Skeletal muscle satellite cell (primary cell): ENCODE measurements around the gene SART3.

Experiments
- H3K27me3 ChIP-seq: 2 replicates; pipeline ENCODE4 v1.7.0; 2013; ENCODE audit warnings: low read length; ENCODE audit not compliant: control insufficient read depth, insufficient read depth
- H3K36me3 ChIP-seq: 2 replicates; pipeline ENCODE4 v1.7.0; 2013; ENCODE audit warnings: mild to moderate bottlenecking, control low read depth, low read length; ENCODE audit not compliant: insufficient read depth
- H3K4me1 ChIP-seq: 2 replicates; pipeline ENCODE4 v1.7.0; 2013; ENCODE audit warnings: low read length; ENCODE audit not compliant: control insufficient read depth, insufficient read depth
- H3K4me2 ChIP-seq: 2 replicates; pipeline ENCODE4 v1.7.0; 2013; ENCODE audit warnings: mild to moderate bottlenecking, low read length
- H3K4me3 ChIP-seq: 2 replicates; pipeline ENCODE4 v1.7.0; 2013; ENCODE audit warnings: low read length
- H3K9ac ChIP-seq: 2 replicates; pipeline ENCODE4 v1.7.0; 2013; ENCODE audit warnings: mild to moderate bottlenecking, low read depth, low read length, moderate library complexity
- H3K9me3 ChIP-seq: replicated peaks from 2 replicates; pipeline ENCODE4 v1.7.0; 2013; ENCODE audit warnings: mild to moderate bottlenecking, control low read depth, low read length

Gene SART3

GRCh38 chr12:108602976-108603704, 42.2 kb upstream of the SART3 start:
- Histone ChIP-seq H3K4me3 (no peak overlapping the region), H3K4me1 (peaks cover 3% of the 10 kb centered on the region), H3K27me3 (peaks cover 12% of the 10 kb centered on the region), H3K4me2 (no peak overlapping the region), H3K9me3 (no peaks in the 10 kb centered on the region), H3K36me3 (no peaks in the 10 kb centered on the region), H3K9ac (no peak overlapping the region)

DNA sequence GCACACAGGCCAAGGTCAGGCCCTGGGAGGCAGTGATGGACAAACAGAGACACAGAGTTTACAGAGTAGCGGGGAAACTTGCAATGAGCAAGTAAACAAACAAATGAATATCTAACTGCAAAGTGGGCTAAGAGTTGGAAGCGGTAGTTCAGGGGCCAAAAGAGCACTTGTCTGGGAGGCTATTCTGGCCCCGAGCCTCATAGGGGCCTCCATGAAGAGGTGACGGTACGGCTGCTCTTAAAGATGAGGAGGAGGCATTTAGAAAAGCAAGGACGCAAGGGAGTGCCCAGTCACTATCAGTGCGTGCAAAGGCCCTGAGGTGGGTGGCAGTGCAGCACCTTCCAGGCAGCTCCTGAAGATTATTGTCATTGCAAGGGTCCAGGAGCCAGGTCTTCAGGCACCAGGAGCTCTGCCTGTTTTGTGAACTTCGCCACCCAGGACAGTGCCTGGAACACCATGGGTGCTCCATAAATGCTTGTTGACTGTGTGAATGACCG, 41.3 kb upstream of the SART3 start:
- H3K9ac ChIP-seq = no peak overlapping the region
- peaks cover 12% of the 10 kb centered on the region for H3K27me3 ChIP-seq
- H3K4me2 ChIP-seq = no peak overlapping the region
- H3K4me3 ChIP-seq = no peak overlapping the region
- H3K4me1 ChIP-seq = peaks cover 3% of the 10 kb centered on the region
- H3K36me3 ChIP-seq = no peaks in the 10 kb centered on the region
- H3K9me3 ChIP-seq = no peaks in the 10 kb centered on the region

DNA sequence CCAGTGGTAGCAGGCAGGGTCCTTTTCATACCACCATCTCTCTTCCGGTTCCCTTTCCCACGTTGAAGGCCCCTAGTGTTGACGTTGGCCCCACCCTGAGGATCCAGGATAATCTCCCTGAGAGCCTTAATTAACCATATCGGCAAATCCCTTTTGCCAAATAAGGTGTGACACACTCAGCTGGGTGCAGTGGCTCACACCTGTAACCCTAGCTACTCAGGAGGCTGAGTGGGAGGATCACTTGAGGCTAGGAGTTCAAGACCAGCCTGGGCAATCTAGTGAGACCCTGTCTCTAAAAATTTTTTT, 39.7 kb upstream of the SART3 start:
- Histone ChIP-seq H3K4me3 (no peak overlapping the region), H3K4me1 (peaks cover 3% of the 10 kb centered on the region), H3K9ac (no peak overlapping the region), H3K4me2 (no peak overlapping the region), H3K9me3 (no peaks in the 10 kb centered on the region), H3K36me3 (no peaks in the 10 kb centered on the region), H3K27me3 (peaks cover 12% of the 10 kb centered on the region)

DNA sequence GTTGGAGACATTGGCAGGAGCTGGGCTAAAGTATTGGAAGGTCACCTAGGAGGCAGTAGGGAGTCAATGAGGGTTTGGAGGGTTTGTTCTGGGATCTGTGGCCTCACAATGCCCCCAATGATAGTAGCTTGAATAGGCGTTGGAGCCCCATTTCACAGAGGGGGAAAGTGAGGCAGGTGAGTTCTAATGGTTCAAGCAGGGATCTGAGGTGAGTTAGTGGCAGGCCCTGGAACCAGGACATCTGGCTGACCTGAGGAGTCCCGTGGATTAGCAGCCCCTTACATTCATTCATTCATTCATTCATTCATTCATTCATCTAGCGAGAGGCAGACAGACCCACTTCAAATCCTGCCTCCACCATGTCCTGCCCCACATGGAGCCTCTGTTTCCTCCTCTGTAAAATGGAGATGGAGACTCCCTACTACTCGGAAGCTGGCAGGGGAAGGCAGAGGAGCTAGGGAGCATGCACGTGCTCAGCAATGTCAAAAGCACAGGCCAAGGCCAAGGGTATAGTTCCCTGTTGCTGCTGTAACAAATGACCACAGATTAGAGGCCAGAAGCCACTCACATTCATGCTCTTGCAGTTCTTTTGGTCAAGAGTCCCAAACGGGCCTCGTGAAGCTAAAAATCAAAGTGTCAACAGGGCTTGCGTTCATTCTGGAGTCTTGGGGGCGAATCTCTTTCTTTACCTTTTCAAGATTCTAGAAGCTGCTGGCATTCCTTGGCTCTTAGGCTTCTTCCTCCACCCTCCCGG, 39.2 kb upstream of the SART3 start:
- no peaks in the 10 kb centered on the region for H3K36me3 ChIP-seq
- no peaks in the 10 kb centered on the region for H3K9me3 ChIP-seq
- no peaks in the 10 kb centered on the region for H3K4me1 ChIP-seq
- H3K9ac ChIP-seq = no peak overlapping the region
- no peak overlapping the region for H3K4me2 ChIP-seq
- H3K27me3 ChIP-seq = peaks cover 12% of the 10 kb centered on the region
- H3K4me3 ChIP-seq = no peak overlapping the region

DNA sequence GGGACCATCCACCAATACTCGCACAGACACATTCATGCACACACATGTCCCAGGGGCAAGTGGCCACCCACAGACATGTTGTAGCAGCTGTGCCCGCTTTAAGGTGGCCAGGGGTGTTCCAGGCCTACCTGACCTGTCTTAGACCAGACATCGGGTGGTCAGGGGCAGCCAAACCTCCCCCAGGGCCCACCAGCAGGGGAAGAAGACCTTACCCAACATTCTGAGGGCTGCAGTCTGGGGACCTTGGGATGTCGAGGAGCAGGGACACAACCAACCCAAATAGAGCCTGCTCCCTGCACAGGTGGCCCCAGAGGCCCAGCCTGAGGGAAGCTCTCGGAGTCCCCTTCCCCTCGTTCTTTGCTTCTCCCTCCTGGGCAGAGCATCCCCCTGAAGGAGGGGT, 38.6 kb upstream of the SART3 start:
- H3K9me3 ChIP-seq = no peaks in the 10 kb centered on the region
- H3K4me3 ChIP-seq = no peak overlapping the region
- no peaks in the 10 kb centered on the region for H3K36me3 ChIP-seq

DNA sequence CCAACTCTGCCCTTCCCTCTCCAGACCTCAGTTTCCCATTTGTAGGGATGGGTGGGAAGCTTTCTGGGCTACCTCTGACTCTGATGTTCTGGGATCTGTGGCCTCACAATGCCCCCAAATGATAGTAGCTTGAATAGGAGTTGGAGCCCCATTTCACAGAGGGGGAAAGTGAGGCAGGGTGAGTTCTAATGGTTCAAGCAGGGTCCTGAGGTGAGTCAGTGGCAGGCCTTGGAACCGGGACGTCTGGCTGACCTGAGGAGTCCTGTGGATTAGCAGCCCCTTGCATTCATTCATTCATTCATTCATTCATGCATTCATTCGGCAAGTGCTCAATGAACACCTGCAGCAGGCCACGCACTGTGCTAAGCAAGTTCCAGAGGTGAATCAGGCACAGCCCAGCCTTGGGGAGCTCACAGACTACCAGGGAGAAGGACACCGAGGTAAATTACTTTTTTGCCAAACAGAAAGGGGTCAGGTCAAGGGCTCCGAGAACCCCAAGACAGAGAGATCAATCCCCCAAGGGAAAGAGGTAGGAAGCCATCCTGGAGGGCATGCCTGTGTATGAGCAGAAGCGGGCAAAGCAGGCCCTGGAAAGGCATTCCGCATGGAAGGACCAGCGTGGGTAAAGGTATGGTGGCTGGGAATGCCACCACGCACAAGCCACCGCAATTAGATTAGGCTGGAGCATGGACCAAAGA, 37.7 kb upstream of the SART3 start:
- Histone ChIP-seq H3K9ac (no peak overlapping the region), H3K27me3 (peaks cover 12% of the 10 kb centered on the region), H3K4me1 (no peaks in the 10 kb centered on the region), H3K4me2 (no peak overlapping the region), H3K9me3 (no peaks in the 10 kb centered on the region), H3K36me3 (no peaks in the 10 kb centered on the region), H3K4me3 (no peak overlapping the region)

More for the DNA sequence above, 38.6 kb upstream of the SART3 start:
- Histone ChIP-seq H3K27me3 (peaks cover 12% of the 10 kb centered on the region), H3K4me2 (no peak overlapping the region), H3K9ac (no peak overlapping the region), H3K4me1 (no peaks in the 10 kb centered on the region)

GRCh38 chr12:108597559-108598471, 36.8 kb upstream of the SART3 start, which contains the start of gene TMEM119:
TSS of gene TMEM119 (minus strand) at chr12:108598084. CDS start at chr12:108592383, 5,701 bp downstream.
- Histone ChIP-seq H3K9ac (no peak within 1 kb of the TSS), H3K4me1 (no peaks in the 10 kb centered on the region), H3K4me2 (no peak within 1 kb of the TSS), H3K9me3 (no peaks in the 10 kb centered on the region), H3K36me3 (no peaks in the 10 kb centered on the region), H3K4me3 (no peak within 1 kb of the TSS), H3K27me3 (peaks cover 12% of the 10 kb centered on the region)

DNA sequence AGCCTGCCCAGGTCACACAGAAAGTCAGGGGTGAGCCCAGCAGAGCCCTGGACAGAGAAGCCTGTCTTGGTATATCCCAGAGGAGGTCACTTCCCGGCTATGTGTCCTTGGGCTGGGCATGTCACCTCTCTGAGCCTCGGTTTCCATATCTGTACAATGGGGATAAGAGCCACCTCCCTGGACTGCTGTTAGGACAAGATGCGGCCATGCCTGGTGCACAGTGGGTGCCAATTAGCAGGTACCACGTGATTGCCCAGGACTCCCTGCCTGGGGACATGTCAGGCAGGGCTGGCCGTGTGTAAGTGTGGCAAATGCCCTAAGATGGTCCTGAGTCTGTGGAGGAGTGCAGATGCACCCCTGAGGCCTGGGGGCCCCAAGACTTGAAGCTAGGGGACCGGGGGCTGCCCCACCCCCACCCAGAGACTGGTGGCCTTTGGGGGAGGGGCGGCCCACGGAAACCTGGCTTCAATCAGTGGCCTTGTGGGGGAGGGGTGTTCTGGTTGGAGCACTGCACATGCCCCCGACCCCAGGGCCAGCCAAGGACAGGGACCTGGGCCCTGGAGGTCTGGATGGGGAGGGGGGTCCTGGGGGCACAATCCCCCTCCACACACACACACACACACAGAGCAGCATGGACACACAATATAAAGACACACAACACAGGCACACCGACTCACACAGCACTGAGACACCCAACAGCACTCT, 36.0 kb upstream of the SART3 start:
- H3K9ac ChIP-seq = no peak overlapping the region
- no peaks in the 10 kb centered on the region for H3K4me1 ChIP-seq
- no peaks in the 10 kb centered on the region for H3K36me3 ChIP-seq
- H3K9me3 ChIP-seq = no peaks in the 10 kb centered on the region
- peaks cover 12% of the 10 kb centered on the region for H3K27me3 ChIP-seq
- no peak overlapping the region for H3K4me2 ChIP-seq
- no peak overlapping the region for H3K4me3 ChIP-seq

GRCh38 chr12:108595711-108596647, 35.0 kb upstream of the SART3 start:
- Histone ChIP-seq H3K4me3 (no peak overlapping the region), H3K27me3 (peaks cover 12% of the 10 kb centered on the region), H3K9me3 (no peaks in the 10 kb centered on the region), H3K4me1 (no peaks in the 10 kb centered on the region), H3K4me2 (no peak overlapping the region), H3K36me3 (no peaks in the 10 kb centered on the region), H3K9ac (no peak overlapping the region)
